Neural cell (in vitro differentiated cells): ENCODE data around the gene RABGAP1L. TPM values are rescaled to one million over a fixed set of nuclear protein-coding genes. Genes with fewer than 3 reads are reported as not detected.

Experiments
- H2AFZ ChIP-seq: fragments of 200-600, 300-800 bp; sonication (generic), shearing (Covaris generic); 2 replicates; pipeline ENCODE4 v1.6.0; 2014; ENCODE audit warnings: low read depth, mild to moderate bottlenecking, antibody characterized with exemption, low read length, moderate library complexity
- H3F3A ChIP-seq: fragments of 200-600 bp; shearing (Covaris generic); 2 replicates; pipeline ENCODE4 v1.6.1; 2016; ENCODE audit warnings: mild to moderate bottlenecking, moderate library complexity, mixed read lengths, antibody characterized with exemption, low read length; ENCODE audit not compliant: insufficient read depth, poor library complexity, severe bottlenecking
- H3K27ac ChIP-seq: fragments of 200-600, 300-800 bp; sonication (generic), shearing (Covaris generic); 2 replicates; pipeline ENCODE4 v1.5.1; 2014; ENCODE audit warnings: mild to moderate bottlenecking, low read length, moderate library complexity
- H3K27me3 ChIP-seq: fragments of 300-800, 200-600 bp; sonication (generic), shearing (Covaris generic); 2 replicates; pipeline ENCODE4 v1.6.0; 2014; ENCODE audit warnings: mild to moderate bottlenecking, low read depth, low read length, moderate library complexity; ENCODE audit not compliant: insufficient read depth
- H3K36me3 ChIP-seq: fragments of 300-800, 200-600 bp; sonication (generic), shearing (Covaris generic); 2 replicates; pipeline ENCODE4 v1.5.1; 2014; ENCODE audit warnings: mild to moderate bottlenecking, antibody characterized with exemption, low read length, moderate library complexity; ENCODE audit not compliant: insufficient read depth
- H3K4me2 ChIP-seq: fragments of 300-800, 200-600 bp; sonication (generic), shearing (Covaris generic); 2 replicates; pipeline ENCODE4 v1.6.0; 2014; ENCODE audit warnings: mild to moderate bottlenecking, low read length
- H3K4me3 ChIP-seq: fragments of 300-800, 200-600 bp; sonication (generic), shearing (Covaris generic); 2 replicates; pipeline ENCODE4 v1.5.1; 2014; ENCODE audit warnings: mild to moderate bottlenecking, low read length, moderate library complexity
- H3K79me2 ChIP-seq: fragments of 200-600 bp; shearing (Covaris generic); replicated peaks from 2 replicates; pipeline ENCODE4 v1.6.0; 2014; ENCODE audit warnings: mild to moderate bottlenecking, low read length, moderate library complexity; ENCODE audit not compliant: insufficient read depth
- H3K9ac ChIP-seq: fragments of 300-800, 200-600 bp; sonication (generic), shearing (Covaris generic); 2 replicates; pipeline ENCODE4 v1.6.1; 2016; ENCODE audit warnings: mild to moderate bottlenecking, low read length, mixed read lengths
- H3K9me2 ChIP-seq: fragments of 200-600 bp; shearing (Covaris generic); 2 replicates; pipeline ENCODE4 v1.6.1; 2016; ENCODE audit warnings: mild to moderate bottlenecking, low read length, mixed read lengths; ENCODE audit not compliant: insufficient read depth
- H3K9me3 ChIP-seq: fragments of 200-600, 300-800 bp; sonication (generic), shearing (Covaris generic); 2 replicates; pipeline ENCODE4 v1.6.1; 2016; ENCODE audit warnings: mild to moderate bottlenecking, mixed run types, low read length, moderate library complexity, mixed read lengths
- H4K20me1 ChIP-seq: fragments of 200-600 bp; shearing (Covaris generic); 2 replicates; pipeline ENCODE4 v1.6.1; 2016; ENCODE audit warnings: mild to moderate bottlenecking, mixed run types; ENCODE audit not compliant: insufficient read depth
- CTCF ChIP-seq: fragments of 450-650 bp; IDR thresholded peaks from 2 replicates; pipeline ENCODE4 v1.5.1; 2014; ENCODE audit warnings: antibody characterized with exemption, mild to moderate bottlenecking, moderate library complexity; ENCODE audit not compliant: poor library complexity, severe bottlenecking
- EP300 ChIP-seq: fragments of 450-650 bp; conservative IDR thresholded peaks from 2 replicates; pipeline ENCODE4 v1.6.1; 2014; ENCODE audit warnings: antibody characterized with exemption, mild to moderate bottlenecking, moderate library complexity; ENCODE audit not compliant: poor library complexity, severe bottlenecking
- EZH2 ChIP-seq: fragments of 200-600, 300-800 bp; shearing (Covaris generic), sonication (generic); IDR thresholded peaks from 2 replicates; pipeline ENCODE4 v1.6.1; 2014; ENCODE audit warnings: antibody characterized with exemption, low read length, borderline replicate concordance, mild to moderate bottlenecking; ENCODE audit not compliant: insufficient read depth, poor library complexity, severe bottlenecking
- MXI1 ChIP-seq: fragments of 450-650 bp; conservative IDR thresholded peaks from 2 replicates; pipeline ENCODE4 v1.6.1; 2014; ENCODE audit warnings: antibody characterized with exemption, mild to moderate bottlenecking; ENCODE audit not compliant: poor library complexity, severe bottlenecking
- POLR2AphosphoS5 ChIP-seq: IDR thresholded peaks from 2 replicates; pipeline ENCODE4 v1.6.1; 2012
- RAD21 ChIP-seq: fragments of 450-650 bp; conservative IDR thresholded peaks from 2 replicates; pipeline ENCODE4 v1.6.1; 2014; ENCODE audit warnings: antibody characterized with exemption, mild to moderate bottlenecking, moderate library complexity
- REST ChIP-seq: IDR thresholded peaks from 2 replicates; pipeline ENCODE4 v1.6.1; 2012; ENCODE audit warnings: borderline replicate concordance
- SMC3 ChIP-seq: fragments of 450-650 bp; conservative IDR thresholded peaks from 2 replicates; pipeline ENCODE4 v1.6.1; 2014; ENCODE audit warnings: antibody characterized with exemption, mild to moderate bottlenecking, moderate library complexity; ENCODE audit not compliant: poor library complexity
- TAF1 ChIP-seq: IDR thresholded peaks from 2 replicates; pipeline ENCODE4 v1.6.1; 2012; ENCODE audit warnings: low read depth
- polyA plus RNA-seq: library from polyadenylated mRNA; depleted of rRNA; stranded (reverse); fragments of >200 nt; gene quantifications from 2 replicates; pipeline ENCODE4 v1.2.3, GENCODE V29; 2014

The RABGAP1L gene
- polyA plus RNA-seq, 1 donor from 2014 or later: 32.2 TPM

GRCh38 chr1:174225499-174226204 lies 66.3 kb downstream of the RABGAP1L start:
- Histone ChIP-seq H4K20me1 (no peaks in the 10 kb centered on the region), H3K36me3 (no peaks in the 10 kb centered on the region), H3K4me2 (no peak overlapping the region), H2AFZ (no peak overlapping the region), H3K9me3 (no peaks in the 10 kb centered on the region), H3K27ac (no peak overlapping the region), H3K27me3 (no peaks in the 10 kb centered on the region), H3K4me3 (no peak overlapping the region), H3K79me2 (no peaks in the 10 kb centered on the region), H3K9ac (no peak overlapping the region), H3F3A (no peaks in the 10 kb centered on the region), H3K9me2 (no peaks in the 10 kb centered on the region)
- no peak for TF ChIP-seq TAF1
- no peak for TF ChIP-seq SMC3
- no peak for TF ChIP-seq REST
- no peak for TF ChIP-seq MXI1
- TF ChIP-seq RAD21: no peak
- no peak for TF ChIP-seq EP300
- TF ChIP-seq EZH2: no peak
- TF ChIP-seq CTCF: no peak
- no peak for TF ChIP-seq POLR2AphosphoS5

- H3K27me3 ChIP-seq: no peaks in the 10 kb centered on the region
- no peak for TF ChIP-seq RAD21
- TF ChIP-seq EZH2: no peak
- TF ChIP-seq REST: no peak
- no peak for TF ChIP-seq MXI1
- TF ChIP-seq CTCF: no peak
- no peak for TF ChIP-seq TAF1
- no peak for TF ChIP-seq SMC3
- TF ChIP-seq POLR2AphosphoS5: no peak
- no peak for TF ChIP-seq EP300
Observed at GRCh38 chr1:174230399-174230798, 71.1 kb downstream of the RABGAP1L start.

More at GRCh38 chr1:174230399-174230798, 71.1 kb downstream of the RABGAP1L start:
- H3K9me3 ChIP-seq: no peaks in the 10 kb centered on the region
- no peaks in the 10 kb centered on the region for H3K36me3 ChIP-seq
- H2AFZ ChIP-seq: no peak overlapping the region
- no peak overlapping the region for H3K9ac ChIP-seq
- no peak overlapping the region for H3K27ac ChIP-seq
- no peak overlapping the region for H3K4me3 ChIP-seq
- no peaks in the 10 kb centered on the region for H3K79me2 ChIP-seq
- H3F3A ChIP-seq: no peaks in the 10 kb centered on the region
- H3K9me2 ChIP-seq: no peaks in the 10 kb centered on the region
- no peaks in the 10 kb centered on the region for H4K20me1 ChIP-seq
- no peak overlapping the region for H3K4me2 ChIP-seq
